Activated T-helper 1 cell treated with anti-CD3 and anti-CD28 coated beads, Interleukin-2, amount 50 U/mL, for 16 hours (primary cell): ENCODE data around the gene DAP.
"Not testable (repeated sequence)": the region's sequence is repeated elsewhere in the genome, so short reads cannot be mapped to it uniquely, and the experiment has no call there.

Experiments
- DNase-seq, 2 donors: peaks; one replicate each; pipeline ENCODE4 v3.0.0-alpha.2; 2020; ENCODE audit warnings: low read depth in 1 of 2, low spot score in 1 of 2

Gene DAP

DNA sequence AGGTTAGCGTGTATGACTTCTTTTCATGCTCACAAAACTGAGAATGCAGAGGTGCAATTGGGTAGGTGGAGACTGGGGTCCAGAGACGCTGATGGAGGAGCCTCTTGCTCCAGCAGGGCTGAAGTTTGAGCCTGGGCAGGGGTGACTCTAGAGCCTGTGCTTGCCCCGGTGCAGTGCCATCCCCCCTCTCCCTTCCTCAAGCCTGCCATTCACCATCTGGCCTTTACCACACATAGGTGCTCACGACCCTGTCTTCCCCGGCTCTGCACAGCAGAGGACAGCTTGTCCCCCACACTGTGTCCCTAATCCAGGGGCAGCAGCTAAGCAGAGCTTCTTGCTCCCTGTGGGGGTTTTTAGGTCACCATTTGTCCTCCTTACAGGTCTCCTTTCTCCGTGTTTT, 86.5 kb downstream of the DAP start:
- DNase-seq = no peak

DNA sequence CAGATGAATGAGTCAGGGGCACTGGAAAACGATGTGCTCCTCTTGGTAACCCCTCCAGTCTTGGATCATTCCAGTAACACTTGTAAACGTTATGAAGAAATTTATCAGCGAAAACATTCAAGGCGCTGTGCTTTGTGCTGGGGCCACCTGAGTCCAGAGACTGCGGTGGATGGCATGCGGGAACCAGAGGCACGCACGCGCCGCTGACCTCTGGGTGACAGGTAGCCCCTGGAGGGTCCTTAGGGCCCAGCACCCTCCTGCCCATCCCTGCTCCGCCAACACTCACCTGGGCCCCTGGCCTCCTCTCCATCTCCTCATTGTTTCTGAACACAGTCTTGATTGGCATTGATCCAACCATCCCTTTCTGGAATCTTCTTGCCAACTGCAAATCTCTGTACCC, 86.9 kb downstream of the DAP start:
- no peak for DNase-seq

GRCh38 chr5:10673407-10673806, 87.6 kb downstream of the DAP start:
- no peak for DNase-seq

GRCh38 chr5:10673017-10673389, 88.0 kb downstream of the DAP start:
- DNase-seq = no peak

GRCh38 chr5:10672146-10673016, 88.7 kb downstream of the DAP start:
- no peak for DNase-seq

DNA sequence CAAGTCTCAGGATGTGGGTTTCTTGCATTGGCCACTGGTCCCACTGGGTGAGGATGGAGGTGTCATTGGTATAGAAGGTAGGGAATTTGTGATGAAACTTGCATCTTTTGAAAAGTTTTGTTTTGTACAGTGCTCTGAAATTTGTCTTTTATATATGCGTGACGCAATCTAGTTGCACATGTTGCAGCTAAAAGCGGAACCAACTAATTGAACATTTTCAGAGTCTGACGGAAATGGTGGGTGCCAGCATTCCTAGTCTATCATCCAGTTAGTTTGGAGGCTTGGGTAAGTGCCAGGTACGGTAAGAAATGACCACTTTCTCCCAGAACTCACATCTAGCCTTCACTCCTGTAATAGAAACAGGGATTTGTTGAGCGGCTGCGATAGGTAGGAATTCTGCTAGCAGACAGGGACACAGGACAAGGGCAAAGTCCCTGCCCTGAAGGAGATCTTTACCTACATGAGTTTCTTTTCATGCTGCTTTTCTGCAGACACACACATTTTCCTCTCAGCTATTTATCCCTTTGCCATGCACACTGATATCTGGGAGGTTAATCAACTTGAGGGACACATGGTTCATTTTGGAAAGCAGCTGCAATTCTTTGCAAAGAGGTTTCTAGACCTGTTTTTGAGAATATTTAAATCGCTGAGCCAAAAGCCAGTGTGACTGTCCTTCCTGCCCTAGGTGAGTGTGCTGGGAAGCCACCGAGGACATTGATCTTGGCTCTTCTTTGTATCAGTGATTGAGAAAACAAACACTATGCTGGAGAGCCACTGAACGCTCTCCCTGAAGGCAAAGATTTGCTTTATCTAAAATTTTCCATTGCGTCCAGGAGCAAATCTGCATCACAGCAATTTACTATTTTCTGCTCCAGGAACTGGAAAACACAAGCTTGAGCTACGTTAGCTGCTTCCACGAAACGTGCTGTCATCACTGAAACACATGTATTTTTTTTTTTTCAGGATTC, 89.7 kb downstream of the DAP start:
- DNase-seq = no peak

- no peak for DNase-seq
Observed at GRCh38 chr5:10669983-10670382, 91.1 kb downstream of the DAP start.

GRCh38 chr5:10668697-10669096, 92.3 kb downstream of the DAP start:
- DNase-seq = no peak

DNA sequence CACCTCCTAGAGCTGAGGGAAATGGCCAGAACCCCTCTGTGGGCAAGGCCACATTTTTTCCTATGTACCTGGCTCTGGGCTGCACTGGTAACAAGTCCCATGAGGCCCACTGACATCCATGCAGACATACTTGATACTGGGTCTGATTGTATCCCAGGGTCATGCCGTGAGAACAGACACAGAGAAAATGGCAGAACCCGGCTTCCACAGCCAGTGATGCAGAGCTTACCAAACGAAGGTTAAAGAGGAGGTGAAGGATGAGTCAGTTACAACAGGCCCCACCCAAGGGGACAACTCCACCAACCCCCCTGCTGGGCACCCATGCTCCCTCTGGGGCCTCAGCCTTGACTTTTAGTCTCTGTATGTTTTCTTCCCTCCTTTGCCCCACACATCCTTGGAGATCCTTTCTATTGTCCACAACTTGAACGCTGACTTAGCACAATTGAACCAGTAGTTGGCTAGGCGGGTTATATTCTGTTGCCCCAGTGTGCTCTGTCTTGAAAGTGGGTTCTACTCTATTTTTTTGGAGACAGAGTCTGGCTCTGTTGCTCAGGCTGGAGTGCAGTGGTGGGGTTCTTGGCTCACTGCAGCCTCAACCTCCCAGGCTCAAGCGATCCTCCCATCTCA, 93.5 kb downstream of the DAP start:
- no peak for DNase-seq

- no peak for DNase-seq
Observed at GRCh38 chr5:10666531-10667299, 94.3 kb downstream of the DAP start.

GRCh38 chr5:10665799-10666198, 95.2 kb downstream of the DAP start:
- no peak for DNase-seq

DNA sequence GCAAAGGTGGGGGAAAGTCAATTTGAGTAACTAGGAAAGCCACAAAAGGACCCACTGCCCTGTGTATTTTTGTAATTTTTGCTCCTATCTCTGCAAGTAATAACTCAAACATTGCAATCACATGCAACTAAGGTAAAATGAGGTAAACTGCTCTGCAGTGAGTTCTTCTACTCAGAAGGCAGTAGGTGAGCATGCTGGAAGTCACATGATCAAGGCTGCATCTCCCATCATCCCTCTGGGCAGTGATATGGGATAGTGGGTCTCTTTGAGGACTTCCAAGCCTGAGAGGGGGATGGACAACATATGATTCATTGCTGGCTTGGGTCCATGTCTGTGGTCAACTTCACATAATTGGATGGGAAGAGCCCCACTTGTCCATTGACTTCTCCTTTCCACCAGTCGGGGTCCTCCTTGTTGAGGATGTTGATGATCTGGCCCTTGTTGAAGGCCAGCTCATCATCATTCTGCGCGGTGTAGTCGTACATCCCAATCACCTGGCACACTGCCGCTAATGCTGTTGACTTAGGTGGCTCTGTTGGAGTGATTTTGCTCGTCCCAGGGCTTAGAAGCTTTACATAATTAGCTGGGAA, 96.8 kb downstream of the DAP start:
- DNase-seq = not testable (repeated sequence)

DNA sequence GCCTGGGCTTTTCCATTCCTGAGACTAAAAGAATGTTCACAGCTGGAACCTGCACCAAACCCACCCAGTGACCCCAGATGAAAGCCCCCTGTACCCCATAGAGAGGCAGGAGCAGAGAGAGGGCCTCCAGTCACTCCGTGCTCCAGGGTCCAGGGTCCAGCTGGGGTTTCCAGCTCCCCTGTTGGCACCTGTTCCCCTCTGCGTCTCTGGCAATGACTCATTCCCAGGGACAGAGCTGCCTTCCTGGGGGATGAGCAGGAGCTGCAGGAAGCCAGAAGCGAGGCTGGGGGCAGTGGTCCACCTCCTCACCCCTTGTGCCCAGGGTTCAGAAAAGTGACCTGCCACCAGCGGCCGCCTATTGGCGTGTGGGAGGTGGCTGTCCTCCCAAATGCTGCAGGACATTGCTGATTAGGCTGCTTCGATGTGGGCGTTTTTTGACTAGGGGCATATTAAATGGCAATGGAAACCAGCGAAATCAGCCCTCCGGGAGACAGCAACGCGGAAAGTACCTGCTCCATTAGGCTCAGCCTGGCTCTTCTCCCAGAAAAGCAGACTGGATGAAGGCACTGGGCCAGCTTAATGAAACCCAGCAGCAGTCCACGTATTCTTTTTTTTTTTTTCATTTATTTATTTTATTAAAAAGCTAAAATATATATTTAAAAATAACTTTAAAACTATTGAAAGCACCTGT, 97.4 kb downstream of the DAP start:
- no peak for DNase-seq

DNA sequence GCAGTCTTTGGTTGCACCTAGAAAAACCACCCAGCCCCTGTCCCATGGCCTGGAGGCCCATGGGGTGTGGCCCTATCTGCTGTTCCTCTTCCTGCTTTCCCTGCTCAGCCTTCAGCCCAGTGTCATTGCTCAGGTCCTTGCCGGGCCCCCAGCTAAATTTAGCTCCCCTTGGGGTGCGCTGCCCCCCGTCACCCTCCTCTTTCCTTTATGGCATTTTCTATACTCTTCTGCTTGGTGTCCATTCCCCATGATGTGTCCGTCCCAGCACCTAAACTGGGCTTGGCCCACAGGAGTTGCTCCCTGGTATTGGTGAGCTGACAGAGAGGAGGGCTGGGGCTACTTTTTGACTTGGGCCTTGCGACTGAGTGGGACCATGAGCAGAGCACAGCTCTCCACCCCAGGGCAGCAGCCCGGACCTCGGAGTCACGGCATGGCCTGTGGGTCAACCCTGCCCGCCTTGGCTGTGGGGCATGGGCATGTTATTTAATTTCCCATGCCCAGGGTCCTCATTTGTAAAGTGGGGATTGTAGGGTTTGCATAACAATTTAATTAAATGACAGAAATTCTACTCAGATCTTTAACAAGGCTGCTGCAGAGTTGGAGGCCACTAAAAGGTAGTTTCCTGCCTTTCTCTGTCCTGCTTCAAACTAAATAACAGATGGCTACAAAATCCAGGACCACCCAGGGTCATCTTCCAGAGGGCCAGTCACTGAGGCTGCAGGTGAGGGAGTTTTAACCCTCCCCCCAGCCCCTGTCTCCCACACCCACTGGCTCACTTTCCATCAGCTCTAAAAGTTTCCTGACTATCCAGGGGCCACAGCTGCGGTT, 98.2 kb downstream of the DAP start:
- DNase-seq = no peak

DNA sequence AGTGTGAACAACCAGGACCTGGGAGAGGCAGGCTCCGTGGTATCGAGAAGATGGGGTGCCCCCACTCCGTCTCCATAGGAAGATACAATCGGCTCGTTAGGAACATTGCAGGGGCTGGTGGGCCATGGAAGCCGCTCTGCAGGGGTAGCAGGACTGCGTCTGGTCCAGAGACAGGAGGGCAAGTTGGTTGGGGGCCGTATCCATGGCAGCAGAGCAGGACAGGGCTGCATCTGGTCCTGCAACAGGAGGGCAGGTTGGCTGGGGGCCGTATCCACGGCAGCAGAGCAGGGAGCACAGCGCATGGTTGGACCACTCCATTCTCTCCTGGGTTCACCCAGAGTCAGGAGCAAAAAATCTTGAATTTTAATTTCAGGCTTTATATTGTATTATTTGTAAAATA, 99.0 kb downstream of the DAP start:
- no peak for DNase-seq

DNA sequence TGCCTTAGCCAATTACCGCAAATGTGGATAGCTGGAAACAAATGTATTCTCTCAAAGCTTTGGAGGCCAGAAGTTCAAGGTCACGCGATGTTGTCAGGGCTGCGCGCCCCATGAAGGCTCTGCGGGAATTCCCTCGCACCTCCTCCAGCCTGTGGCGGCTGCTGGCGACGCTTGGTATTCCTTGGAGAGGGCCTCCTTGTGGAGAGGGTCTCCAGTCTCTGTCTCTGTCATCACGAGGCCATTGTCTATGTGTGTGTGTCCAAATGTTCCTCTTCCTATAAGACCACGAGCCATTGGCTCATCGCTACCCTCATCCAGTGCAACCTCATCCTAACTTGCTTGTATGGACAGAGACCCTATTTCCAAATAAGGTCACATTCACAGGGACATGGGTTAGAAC, 99.6 kb downstream of the DAP start:
- DNase-seq = no peak

DNA sequence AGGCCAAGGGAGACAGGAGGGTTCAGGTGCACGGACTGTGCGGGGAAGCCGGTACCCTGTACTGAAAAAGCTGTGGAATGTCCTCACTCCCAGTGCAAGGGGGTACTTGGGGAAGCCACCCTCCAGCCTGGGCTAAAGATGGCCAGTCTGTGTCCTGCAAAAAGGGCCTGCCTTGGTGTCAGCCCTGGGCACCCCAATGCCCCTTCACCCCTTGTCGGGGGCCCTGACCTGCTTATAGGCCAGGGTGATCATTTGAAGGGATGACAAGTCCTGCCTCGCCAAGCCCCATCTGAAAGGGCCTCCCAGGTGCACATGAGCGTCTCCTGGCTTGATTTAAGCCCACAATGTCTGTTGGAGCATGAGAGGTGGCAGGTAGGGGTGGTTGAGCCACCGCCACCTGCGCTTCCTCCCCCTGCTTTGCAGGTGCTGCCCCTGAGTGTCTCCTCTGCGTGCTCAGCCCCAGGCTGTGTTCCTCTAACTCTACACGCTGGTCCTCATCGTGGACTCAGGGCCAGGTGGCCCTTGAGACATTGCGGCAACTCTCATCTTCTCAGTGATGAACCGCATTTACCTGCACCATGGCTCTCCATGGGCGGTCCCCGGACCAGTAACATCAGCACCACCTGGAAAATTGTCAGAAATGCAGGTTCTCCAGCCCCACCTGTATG, 100.2 kb downstream of the DAP start:
- DNase-seq = no peak

- no peak for DNase-seq
Observed at GRCh38 chr5:10660135-10660534, 100.9 kb downstream of the DAP start.

GRCh38 chr5:10658265-10658664, 102.8 kb downstream of the DAP start:
- DNase-seq = no peak
